RWPE2 (cell line): ENCODE results near the gene ASB7.
"Not testable (repeated sequence)": the region's sequence is repeated elsewhere in the genome, so short reads cannot be mapped to it uniquely, and the experiment has no call there.

ENCODE experiments used
- ATAC-seq: fragments of 200-7000 bp; cut with Tn5 transposase; 3 replicates; pipeline ENCODE4 v1.9.1; 2021; ENCODE audit warnings: low read depth
- DNase-seq: peaks from one replicate; pipeline ENCODE4 v3.0.0-alpha.2; 2020; ENCODE audit warnings: low spot score
- H3K27ac ChIP-seq: fragments of 450-650 bp; 2 replicates; pipeline ENCODE4 v1.5.1; 2017; ENCODE audit warnings: mild to moderate bottlenecking; ENCODE audit not compliant: poor library complexity, severe bottlenecking
- H3K27me3 ChIP-seq: fragments of 250-450 bp; sonication (Bioruptor Pico); 2 replicates; pipeline ENCODE4 v1.5.1; 2021; ENCODE audit warnings: mild to moderate bottlenecking, moderate library complexity; ENCODE audit not compliant: insufficient read depth, poor library complexity, severe bottlenecking
- H3K36me3 ChIP-seq: fragments of 250-450 bp; sonication (Bioruptor Pico); 2 replicates; pipeline ENCODE4 v1.5.1; 2020; ENCODE audit warnings: low read depth, mild to moderate bottlenecking, moderate library complexity
- H3K4me1 ChIP-seq: fragments of 250-450 bp; sonication (Bioruptor Pico); 2 replicates; pipeline ENCODE4 v1.5.1; 2021; ENCODE audit warnings: mild to moderate bottlenecking, moderate library complexity; ENCODE audit not compliant: insufficient read depth, poor library complexity, severe bottlenecking
- H3K4me3 ChIP-seq: fragments of 250-450 bp; sonication (Bioruptor Pico); 2 replicates; pipeline ENCODE4 v1.5.1; 2021; ENCODE audit warnings: mild to moderate bottlenecking, moderate library complexity; ENCODE audit not compliant: severe bottlenecking
- H3K9me3 ChIP-seq: fragments of 250-450 bp; sonication (Bioruptor Pico); 2 replicates; pipeline ENCODE4 v1.5.1; 2021; ENCODE audit warnings: mild to moderate bottlenecking, moderate library complexity; ENCODE audit not compliant: severe bottlenecking
- TF ChIP-seq, protein P1 (sequence below): fragments of 450-650 bp; IDR thresholded peaks from one replicate; pipeline ENCODE4 v1.5.1; 2017; ENCODE audit warnings: mild to moderate bottlenecking, moderate library complexity; ENCODE audit not compliant: poor library complexity, severe bottlenecking

Gene ASB7

DNA sequence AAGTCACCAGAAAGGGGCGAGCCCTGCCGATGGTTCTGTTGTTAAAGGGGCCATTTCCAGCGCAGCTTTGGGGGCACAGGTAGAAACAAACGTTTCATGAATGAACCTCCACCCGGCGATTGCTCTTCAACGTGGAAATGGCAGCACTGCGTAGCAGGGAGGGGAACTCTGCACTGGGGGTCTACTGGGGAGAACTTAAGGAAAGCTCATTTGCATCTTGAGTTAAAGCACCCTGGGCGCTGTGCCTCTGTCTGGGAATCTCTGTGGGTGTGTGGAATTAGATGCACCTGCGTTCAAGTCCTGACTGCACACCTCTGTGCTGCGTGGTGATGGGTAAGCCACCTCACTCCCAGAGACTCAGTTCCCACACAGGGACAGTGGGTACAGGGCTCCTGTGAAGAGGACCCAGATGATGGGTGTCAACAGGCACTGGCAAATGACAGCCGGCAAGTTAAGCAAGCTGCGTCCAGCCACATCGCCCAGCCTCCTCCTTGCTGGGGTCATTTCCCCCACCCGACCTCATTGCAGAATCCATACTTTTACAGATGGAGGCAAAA, 68.8 kb downstream of the ASB7 start:
- no peaks in the 10 kb centered on the region for H3K27me3 ChIP-seq
- no peak for DNase-seq
- ATAC-seq: no peak
- no peak overlapping the region for H3K27ac ChIP-seq
- H3K9me3 ChIP-seq: no peaks in the 10 kb centered on the region
- H3K4me1 ChIP-seq: peaks cover 6% of the 10 kb centered on the region
- H3K4me3 ChIP-seq: no peak overlapping the region
- no peaks in the 10 kb centered on the region for H3K36me3 ChIP-seq
- TF ChIP-seq, protein P1, sequence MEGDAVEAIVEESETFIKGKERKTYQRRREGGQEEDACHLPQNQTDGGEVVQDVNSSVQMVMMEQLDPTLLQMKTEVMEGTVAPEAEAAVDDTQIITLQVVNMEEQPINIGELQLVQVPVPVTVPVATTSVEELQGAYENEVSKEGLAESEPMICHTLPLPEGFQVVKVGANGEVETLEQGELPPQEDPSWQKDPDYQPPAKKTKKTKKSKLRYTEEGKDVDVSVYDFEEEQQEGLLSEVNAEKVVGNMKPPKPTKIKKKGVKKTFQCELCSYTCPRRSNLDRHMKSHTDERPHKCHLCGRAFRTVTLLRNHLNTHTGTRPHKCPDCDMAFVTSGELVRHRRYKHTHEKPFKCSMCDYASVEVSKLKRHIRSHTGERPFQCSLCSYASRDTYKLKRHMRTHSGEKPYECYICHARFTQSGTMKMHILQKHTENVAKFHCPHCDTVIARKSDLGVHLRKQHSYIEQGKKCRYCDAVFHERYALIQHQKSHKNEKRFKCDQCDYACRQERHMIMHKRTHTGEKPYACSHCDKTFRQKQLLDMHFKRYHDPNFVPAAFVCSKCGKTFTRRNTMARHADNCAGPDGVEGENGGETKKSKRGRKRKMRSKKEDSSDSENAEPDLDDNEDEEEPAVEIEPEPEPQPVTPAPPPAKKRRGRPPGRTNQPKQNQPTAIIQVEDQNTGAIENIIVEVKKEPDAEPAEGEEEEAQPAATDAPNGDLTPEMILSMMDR: no peak

DNA sequence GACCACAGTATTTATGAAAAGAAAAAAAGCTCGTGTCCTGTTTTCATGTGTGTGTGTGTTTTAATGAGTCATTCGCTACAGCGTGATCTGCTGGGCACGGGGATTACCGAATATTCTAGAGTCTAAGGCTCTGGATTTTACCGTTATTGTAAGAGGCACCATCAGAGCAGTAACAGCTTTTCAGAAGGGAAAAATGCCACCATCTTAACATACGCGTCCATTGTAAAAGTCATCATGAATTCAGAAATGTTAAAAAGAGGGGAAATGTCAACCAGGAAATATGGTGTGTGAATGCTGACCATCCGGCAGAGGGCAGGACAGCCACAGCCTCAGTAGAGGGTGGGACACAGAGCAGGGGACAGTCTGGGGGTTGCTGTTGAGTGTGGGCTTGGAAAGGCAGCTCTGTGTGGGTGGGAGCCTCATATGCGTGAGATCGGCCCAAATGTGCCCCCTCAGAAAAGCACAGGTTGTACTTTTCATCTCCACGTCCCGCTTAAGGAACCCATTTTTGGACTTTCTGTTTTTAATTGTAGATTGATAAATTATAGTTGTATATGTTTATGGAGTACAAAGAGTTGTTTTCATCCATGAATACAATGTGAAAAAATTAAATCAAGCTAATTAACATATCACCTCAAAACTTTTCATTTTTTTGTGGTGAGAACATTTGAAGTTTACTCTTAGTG, 69.6 kb downstream of the ASB7 start:
- ATAC-seq (peak; percentile 87), DNase-seq (no peak)
- H3K4me1 ChIP-seq: peaks cover 6% of the 10 kb centered on the region
- TF ChIP-seq, protein P1: peak; percentile 92
- H3K27me3 ChIP-seq: no peaks in the 10 kb centered on the region
- no peaks in the 10 kb centered on the region for H3K36me3 ChIP-seq
- H3K4me3 ChIP-seq: no peak overlapping the region
- H3K27ac ChIP-seq: peak overlapping the region; percentile 0
- H3K9me3 ChIP-seq: no peaks in the 10 kb centered on the region

DNA sequence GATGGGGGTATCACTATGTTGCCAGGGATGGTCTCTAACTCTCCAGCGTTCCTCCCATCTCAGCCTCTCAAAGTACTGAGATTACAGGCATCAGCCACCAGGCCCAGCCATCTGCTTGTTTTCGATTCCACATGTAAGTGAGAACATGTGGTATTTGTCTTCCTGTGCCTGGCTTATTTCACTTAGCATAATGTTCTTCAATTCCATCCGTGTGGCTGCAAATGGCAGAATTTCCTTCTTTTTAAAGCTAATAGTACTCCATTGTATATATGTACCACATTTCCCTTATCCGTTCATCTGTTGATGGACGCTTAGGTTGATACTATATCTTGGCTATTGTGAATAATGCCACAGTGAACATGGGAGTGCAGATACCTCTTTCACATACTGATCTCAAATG, 70.6 kb downstream of the ASB7 start:
- H3K27me3 ChIP-seq: no peaks in the 10 kb centered on the region
- ATAC-seq: no peak
- TF ChIP-seq, protein P1: no peak

DNA sequence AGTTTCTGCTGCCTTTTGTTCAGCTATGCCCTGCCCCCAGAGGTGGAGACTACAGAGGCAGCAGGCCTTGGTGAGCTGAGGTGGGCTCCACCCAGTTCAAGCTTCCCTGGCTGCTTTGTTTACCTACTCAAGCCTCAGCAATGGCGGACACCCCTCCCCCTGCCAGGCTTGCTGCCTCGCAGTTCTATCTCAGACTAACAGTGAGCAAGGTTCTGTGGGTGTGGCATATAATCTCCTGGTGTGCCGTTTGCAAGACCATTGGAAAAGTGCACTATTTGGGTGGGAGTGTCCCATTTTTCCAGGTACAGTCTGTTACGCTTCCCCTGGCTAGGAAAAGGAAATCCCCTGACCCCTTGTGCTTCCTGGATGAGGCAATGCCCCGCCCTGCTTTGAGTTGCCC, 76.8 kb downstream of the ASB7 start:
- not testable (repeated sequence) for H3K27me3 ChIP-seq, H3K36me3 ChIP-seq, DNase-seq, ATAC-seq, H3K27ac ChIP-seq, H3K4me1 ChIP-seq, H3K9me3 ChIP-seq, H3K4me3 ChIP-seq

More for the DNA sequence above, 70.6 kb downstream of the ASB7 start:
- Histone ChIP-seq H3K27ac (peak overlapping the region; percentile 0), H3K4me1 (peaks cover 6% of the 10 kb centered on the region), H3K9me3 (no peaks in the 10 kb centered on the region), H3K4me3 (no peak overlapping the region), H3K36me3 (no peaks in the 10 kb centered on the region)
- no peak for DNase-seq

DNA sequence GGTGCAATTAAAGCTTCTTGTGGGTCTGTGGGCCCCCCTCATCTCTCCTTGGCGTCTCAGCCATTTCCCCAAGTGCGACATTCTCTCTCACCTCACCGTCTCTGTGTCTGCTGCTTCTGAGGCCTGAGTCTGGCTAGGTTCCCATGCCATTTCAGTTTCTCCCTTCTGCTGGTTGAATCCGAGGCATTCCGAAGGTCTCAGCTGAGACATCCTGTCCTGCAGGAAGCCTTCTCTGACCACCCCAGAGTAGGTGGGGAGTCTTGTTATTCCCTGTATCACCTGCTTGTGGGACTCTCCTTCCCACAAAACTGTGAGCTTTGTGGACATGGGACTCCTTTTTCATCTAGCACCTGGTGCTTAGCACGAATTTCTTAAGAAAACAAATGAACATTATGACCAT, 78.3 kb downstream of the ASB7 start:
- no peak for ATAC-seq
- Histone ChIP-seq H3K4me1 (no peaks in the 10 kb centered on the region), H3K27me3 (no peaks in the 10 kb centered on the region), H3K36me3 (no peaks in the 10 kb centered on the region), H3K27ac (no peak overlapping the region), H3K9me3 (peaks cover 4% of the 10 kb centered on the region), H3K4me3 (no peak overlapping the region)
- DNase-seq: no peak
- TF ChIP-seq, protein P1: no peak
